ENCODE measurements around the gene CNTLN.
A peak's percentile ranks its signal among the peaks of the same experiment; 100 is the strongest.
"Not testable (repeated sequence)": the region's sequence is repeated elsewhere in the genome, so short reads cannot be mapped to it uniquely, and the experiment has no call there.

Gene CNTLN

GRCh38 chr9:17422994-17423680, 288.3 kb downstream of the CNTLN start:
- DNase-seq (ENCODE audit: low spot score), result no peak

GRCh38 chr9:17423681-17424011, 288.8 kb downstream of the CNTLN start:
- no peak for DNase-seq (ENCODE audit: low spot score)

- no peak for DNase-seq (ENCODE audit: low spot score)
Observed at GRCh38 chr9:17425384-17425783, 290.5 kb downstream of the CNTLN start.

- DNase-seq (ENCODE audit: low spot score), result no peak
Observed at GRCh38 chr9:17433526-17433925, 298.7 kb downstream of the CNTLN start.

- DNase-seq (ENCODE audit: low spot score), result no peak
Observed at GRCh38 chr9:17436854-17437253, 302.0 kb downstream of the CNTLN start.

- DNase-seq (ENCODE audit: low spot score), result no peak
Observed at GRCh38 chr9:17437813-17438212, 303.0 kb downstream of the CNTLN start.

GRCh38 chr9:17445126-17445525, 310.3 kb downstream of the CNTLN start:
- not testable (repeated sequence) for DNase-seq (ENCODE audit: low spot score)

- no peak for DNase-seq (ENCODE audit: low spot score)
Observed at GRCh38 chr9:17453751-17454150, 318.9 kb downstream of the CNTLN start.

- peak; percentile 51 for DNase-seq (ENCODE audit: low spot score)
Observed at GRCh38 chr9:17462869-17463464, 328.1 kb downstream of the CNTLN start.

GRCh38 chr9:17470036-17470813, 335.4 kb downstream of the CNTLN start:
- no peak for DNase-seq (ENCODE audit: low spot score)

- no peak for DNase-seq (ENCODE audit: low spot score)
Observed at GRCh38 chr9:17472126-17472525, 337.3 kb downstream of the CNTLN start.

GRCh38 chr9:17476401-17476800, 341.6 kb downstream of the CNTLN start:
- no peak for DNase-seq (ENCODE audit: low spot score)

GRCh38 chr9:17477816-17478215, 343.0 kb downstream of the CNTLN start:
- DNase-seq (ENCODE audit: low spot score), result no peak

- DNase-seq (ENCODE audit: low spot score), result no peak
Observed at GRCh38 chr9:17480966-17481365, 346.1 kb downstream of the CNTLN start.

- no peak for DNase-seq (ENCODE audit: low spot score)
Observed at GRCh38 chr9:17481565-17481964, 346.7 kb downstream of the CNTLN start.

GRCh38 chr9:17484906-17485305, 350.1 kb downstream of the CNTLN start:
- no peak for DNase-seq (ENCODE audit: low spot score)

- DNase-seq (ENCODE audit: low spot score), result no peak
Observed at GRCh38 chr9:17486396-17486795, 351.6 kb downstream of the CNTLN start.

- DNase-seq (ENCODE audit: low spot score), result no peak
Observed at GRCh38 chr9:17487467-17487866, 352.6 kb downstream of the CNTLN start.

GRCh38 chr9:17488662-17489061, 353.8 kb downstream of the CNTLN start:
- no peak for DNase-seq (ENCODE audit: low spot score)

- no peak for DNase-seq (ENCODE audit: low spot score)
Observed at GRCh38 chr9:17490110-17490509, 355.3 kb downstream of the CNTLN start.

GRCh38 chr9:17491780-17492179, 356.9 kb downstream of the CNTLN start:
- DNase-seq (ENCODE audit: low spot score), result no peak

GRCh38 chr9:17503196-17503595, 368.4 kb downstream of the CNTLN start:
- DNase-seq (ENCODE audit: low spot score), result no peak

- DNase-seq (ENCODE audit: low spot score), result no peak
Observed at GRCh38 chr9:17509151-17509550, 374.3 kb downstream of the CNTLN start.

Measured in AG08395 (cell line).